ENCODE measurements around the gene NEIL1. TPM values are rescaled to one million over a fixed set of nuclear protein-coding genes. Genes with fewer than 3 reads are reported as not detected.

The NEIL1 gene
- total and polyA plus RNA-seq, 2 of the 8 experiments (the other 6 are each of a cell fraction or from before 2014, with no cell fraction given): 10.4 to 10.9 TPM

- ChIA-PET CTCF (ENCODE audit: partially characterized antibody) (interaction anchor here (0.6 to 1.0 kb wide), 3 partner anchors 12 to 119 kb away, joined by 3 read pairs; no protein-coding TSS in a partner anchor), POLR2A (ENCODE audit: partially characterized antibody) (interaction anchor here (2.5 kb wide), 1 partner anchor 21 kb away, joined by 14 read pairs; the partner anchor contains the start of gene MAN2C1)
- 87% methylated on average over 1 of the region's 1 CpG; no CpG with 5 or more reads in 1 of the 2 experiments for WGBS, 2 experiments (ENCODE audit: extremely low coverage in 1 of 2, insufficient coverage in 1 of 2, insufficient read length in 1 of 2, insufficient replicate concordance in 2 of 2, low coverage in 1 of 2, low lambda C conversion rate in 2 of 2, missing lambda C conversion rate in 1 of 2)
- Histone ChIP-seq H3K36me3 (ENCODE audit: control insufficient read depth in 2 of 4, insufficient read depth in 4 of 4, low read length in 3 of 4) (peaks cover 29 to 96% (median 71%) of the 10 kb centered on the region in 4 experiments), H3K27me3 (replicated peaks in 1 of 4; ENCODE audit: control insufficient read depth in 3 of 4, extremely low read depth in 1 of 4, insufficient read depth in 3 of 4, low read length in 3 of 4) (no peaks in the 10 kb centered on the region), H2BK5ac (ENCODE audit: low read depth, low read length) (no peak overlapping the region), H4K8ac (ENCODE audit: extremely low read depth, insufficient read depth, low read length) (no peak overlapping the region), H3K79me2 (ENCODE audit: control insufficient read depth in 1 of 2, insufficient read depth in 2 of 2, low read length in 2 of 2) (peaks cover 0 to 3% of the 10 kb centered on the region in 2 experiments; a peak in 1 of 4 replicates), H3K4me1 (replicated peaks in 1 of 4; ENCODE audit: control insufficient read depth in 3 of 4, insufficient read depth in 4 of 4, low read length in 3 of 4) (no peaks in the 10 kb centered on the region), H3K56ac (replicated peaks; ENCODE audit: insufficient read length, low read depth, low read length) (no peak overlapping the region), H2AK5ac (ENCODE audit: low read depth, low read length) (no peak overlapping the region), H2AFZ (ENCODE audit: low read length) (no peak overlapping the region), H3K23me2 (ENCODE audit: low read depth, low read length) (no peaks in the 10 kb centered on the region), H3K27ac (ENCODE audit: low read depth, low read length) (no peak overlapping the region), H3K18ac (ENCODE audit: extremely low read depth, low read length) (no peak overlapping the region), H2BK20ac (ENCODE audit: low read length) (no peak overlapping the region), H2BK15ac (ENCODE audit: low read length) (no peak overlapping the region), H4K20me1 (replicated peaks in 1 of 2; ENCODE audit: control insufficient read depth in 1 of 2, insufficient read depth in 2 of 2, low read length in 2 of 2) (peaks cover 0 to 6% of the 10 kb centered on the region in 2 experiments), H3K9ac (replicated peaks in 1 of 4; ENCODE audit: extremely low read depth in 1 of 4, low read depth in 3 of 4, low read length in 3 of 4) (no peak overlapping the region), H4K5ac (ENCODE audit: insufficient read length, low read depth, low read length) (no peak overlapping the region), H3K9me3 (ENCODE audit: insufficient read depth in 2 of 2, low read depth in 1 of 2, low read length in 1 of 2) (no peaks in the 10 kb centered on the region), H3K4me2 (ENCODE audit: insufficient read depth in 1 of 2, low read depth in 2 of 2, low read length in 2 of 2) (no peak overlapping the region), H3K4ac (replicated peaks; ENCODE audit: insufficient read length, low read depth, low read length) (no peak overlapping the region), H3K14ac (ENCODE audit: insufficient read length) (no peak overlapping the region), H3K79me1 (ENCODE audit: low read depth, low read length) (no peaks in the 10 kb centered on the region; the same call in 1 of the 2 replicates), H3K4me3 (ENCODE audit: extremely low read depth in 1 of 4, insufficient read depth in 2 of 4, low read depth in 3 of 4, low read length in 4 of 4) (no peak overlapping the region), H4K91ac (replicated peaks; ENCODE audit: insufficient read length, low read length) (no peak overlapping the region), H2BK120ac (replicated peaks; ENCODE audit: low read depth, low read length) (no peak overlapping the region), H2BK12ac (ENCODE audit: low read depth, low read length) (no peak overlapping the region), H3K23ac (ENCODE audit: insufficient read length) (no peak overlapping the region)
- DNase-seq (ENCODE audit: low read depth in 1 of 2, low spot score in 2 of 2) (no peak), FAIRE-seq (no peak)
- no peak for TF ChIP-seq SIX5 (IDR thresholded peaks at IDR 0.05; ENCODE audit: low read depth, low read length)
- no peak for TF ChIP-seq EGR1 (IDR thresholded peaks at IDR 0.05; ENCODE audit: borderline replicate concordance, low read depth, low read length)
- no peak for TF ChIP-seq FOSL1 (IDR thresholded peaks at IDR 0.05; ENCODE audit: insufficient read depth, low read depth, low read length)
- no peak for TF ChIP-seq JUN (IDR thresholded peaks at IDR 0.05; ENCODE audit: low read depth, low read length)
- TF ChIP-seq TAF1 (IDR thresholded peaks at IDR 0.05; ENCODE audit: low read depth, low read length): no peak
- no peak for TF ChIP-seq BACH1 (IDR thresholded peaks at IDR 0.05; ENCODE audit: low read length)
- no peak for TF ChIP-seq RAD21 (IDR thresholded peaks at IDR 0.05 in 1 of 2, conservative IDR thresholded peaks at IDR 0.05 in 1 of 2; ENCODE audit: low read depth in 2 of 2, low read length in 2 of 2)
- TF ChIP-seq E2F6 (IDR thresholded peaks at IDR 0.05): no peak
- TF ChIP-seq KDM4A (IDR thresholded peaks at IDR 0.05; ENCODE audit: low read depth, low read length, severe bottlenecking): no peak
- no peak for TF ChIP-seq YY1 (IDR thresholded peaks at IDR 0.05; ENCODE audit: low read depth, low read length)
- TF ChIP-seq GTF2F1 (IDR thresholded peaks at IDR 0.05; ENCODE audit: borderline replicate concordance, low read depth, low read length): no peak
- TF ChIP-seq CREB1 (IDR thresholded peaks at IDR 0.05): no peak
- TF ChIP-seq TEAD4 (IDR thresholded peaks at IDR 0.05; ENCODE audit: low read depth, low read length): no peak
- TF ChIP-seq CHD2 (IDR thresholded peaks at IDR 0.05; ENCODE audit: low read length): no peak
These were observed 43.0 kb downstream of the NEIL1 start for GRCh38 chr15:75389791-75390382.
